SU-DHL-6 (cell line): ENCODE measurements around the gene ZDHHC24.

Experiments
- H2AFZ ChIP-seq: fragments of 200-600 bp; sonication (generic); 2 replicates; pipeline ENCODE4 v1.6.1; 2014; ENCODE audit warnings: low read depth, mild to moderate bottlenecking, moderate library complexity, mixed read lengths, antibody characterized with exemption, low read length; ENCODE audit not compliant: severe bottlenecking
- H3F3A ChIP-seq: fragments of 200-600 bp; shearing (Covaris generic); 2 replicates; pipeline ENCODE4 v1.6.0; 2016; ENCODE audit warnings: antibody characterized with exemption, mild to moderate bottlenecking; ENCODE audit not compliant: insufficient read depth
- H3K27ac ChIP-seq: fragments of 200-600 bp; sonication (generic); 2 replicates; pipeline ENCODE4 v1.5.1; 2016; ENCODE audit warnings: low read depth, mild to moderate bottlenecking, low read length, moderate library complexity, mixed read lengths
- H3K27me3 ChIP-seq: fragments of 200-600 bp; sonication (generic), shearing (Covaris generic); 2 replicates; pipeline ENCODE4 v1.6.0; 2014; ENCODE audit warnings: mild to moderate bottlenecking, low read length
- H3K36me3 ChIP-seq: fragments of 200-600 bp; sonication (generic); 2 replicates; pipeline ENCODE4 v1.6.1; 2014; ENCODE audit warnings: mild to moderate bottlenecking, low read length, mixed read lengths
- H3K4me2 ChIP-seq: fragments of 300-600, 200-600 bp; shearing (Covaris generic), sonication (generic); 2 replicates; pipeline ENCODE4 v1.6.0; 2014; ENCODE audit warnings: low read length, low read depth, mild to moderate bottlenecking; ENCODE audit not compliant: poor library complexity, severe bottlenecking
- H3K4me3 ChIP-seq: fragments of 200-600 bp; sonication (generic); 2 replicates; pipeline ENCODE4 v1.5.1; 2014; ENCODE audit warnings: antibody characterized with exemption, low read length, mild to moderate bottlenecking, mixed read lengths; ENCODE audit not compliant: insufficient read depth, poor library complexity, severe bottlenecking
- H3K79me2 ChIP-seq: fragments of 200-600 bp; sonication (generic); 2 replicates; pipeline ENCODE4 v1.6.1; 2014; ENCODE audit warnings: mild to moderate bottlenecking, low read length, moderate library complexity; ENCODE audit not compliant: insufficient read depth
- H3K9ac ChIP-seq: fragments of 200-600 bp; sonication (generic); 2 replicates; pipeline ENCODE4 v1.7.0; 2014; ENCODE audit warnings: mild to moderate bottlenecking, low read length
- H3K9me2 ChIP-seq: fragments of 200-600 bp; sonication (generic); replicated peaks from 2 replicates; pipeline ENCODE4 v1.6.1; 2014; ENCODE audit warnings: low read length; ENCODE audit not compliant: insufficient read depth
- H3K9me3 ChIP-seq: fragments of 200-600 bp; sonication (generic); 2 replicates; pipeline ENCODE4 v1.6.1; 2014; ENCODE audit warnings: low read length, mixed read lengths; ENCODE audit not compliant: insufficient read depth
- H4K20me1 ChIP-seq: fragments of 200-600 bp; sonication (generic); 2 replicates; pipeline ENCODE4 v1.6.1; 2014; ENCODE audit warnings: low read depth, mild to moderate bottlenecking, antibody characterized with exemption, low read length, moderate library complexity, mixed read lengths
- EZH2phosphoT487 ChIP-seq: fragments of 200-600 bp; sonication (generic), shearing (Covaris generic); conservative IDR thresholded peaks from 2 replicates; pipeline ENCODE4 v1.6.1; 2018; ENCODE audit warnings: mild to moderate bottlenecking, antibody characterized with exemption, low read length, moderate library complexity, mixed read lengths
- TF ChIP-seq, protein P1 (sequence below): fragments of 200-600 bp; sonication (generic); IDR thresholded peaks from one replicate; pipeline ENCODE4 v1.5.1; 2017; ENCODE audit warnings: antibody characterized with exemption, mild to moderate bottlenecking, low read length, moderate library complexity; ENCODE audit not compliant: insufficient read depth, poor library complexity, severe bottlenecking

Gene ZDHHC24

DNA sequence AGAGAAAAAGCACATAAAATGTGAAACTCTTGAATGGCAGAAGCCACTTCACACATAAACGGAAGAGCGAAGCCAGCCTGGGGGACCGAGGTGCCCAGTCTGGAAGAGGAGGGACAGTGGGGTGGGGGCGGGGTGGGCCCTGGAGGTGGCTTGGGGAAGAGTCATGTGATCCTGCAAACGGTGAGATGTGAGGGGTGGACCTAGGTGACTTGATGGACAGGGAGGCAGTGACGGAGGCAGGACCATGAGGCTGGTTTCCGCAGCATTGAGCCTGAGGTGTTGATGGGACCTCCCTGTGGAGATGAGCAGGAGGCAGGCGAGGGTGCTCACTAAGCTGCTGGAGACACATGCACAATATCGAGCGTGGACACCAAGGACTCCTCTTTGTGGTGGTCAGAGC lies 16.8 kb downstream of the ZDHHC24 start:
- no peak overlapping the region for H3K4me2 ChIP-seq
- H3F3A ChIP-seq: no peaks in the 10 kb centered on the region
- no peak overlapping the region for H3K4me3 ChIP-seq
- H3K9ac ChIP-seq: no peak overlapping the region
- no peaks in the 10 kb centered on the region for H4K20me1 ChIP-seq
- H3K27me3 ChIP-seq: no peaks in the 10 kb centered on the region
- no peak for TF ChIP-seq EZH2phosphoT487
- TF ChIP-seq, protein P1, sequence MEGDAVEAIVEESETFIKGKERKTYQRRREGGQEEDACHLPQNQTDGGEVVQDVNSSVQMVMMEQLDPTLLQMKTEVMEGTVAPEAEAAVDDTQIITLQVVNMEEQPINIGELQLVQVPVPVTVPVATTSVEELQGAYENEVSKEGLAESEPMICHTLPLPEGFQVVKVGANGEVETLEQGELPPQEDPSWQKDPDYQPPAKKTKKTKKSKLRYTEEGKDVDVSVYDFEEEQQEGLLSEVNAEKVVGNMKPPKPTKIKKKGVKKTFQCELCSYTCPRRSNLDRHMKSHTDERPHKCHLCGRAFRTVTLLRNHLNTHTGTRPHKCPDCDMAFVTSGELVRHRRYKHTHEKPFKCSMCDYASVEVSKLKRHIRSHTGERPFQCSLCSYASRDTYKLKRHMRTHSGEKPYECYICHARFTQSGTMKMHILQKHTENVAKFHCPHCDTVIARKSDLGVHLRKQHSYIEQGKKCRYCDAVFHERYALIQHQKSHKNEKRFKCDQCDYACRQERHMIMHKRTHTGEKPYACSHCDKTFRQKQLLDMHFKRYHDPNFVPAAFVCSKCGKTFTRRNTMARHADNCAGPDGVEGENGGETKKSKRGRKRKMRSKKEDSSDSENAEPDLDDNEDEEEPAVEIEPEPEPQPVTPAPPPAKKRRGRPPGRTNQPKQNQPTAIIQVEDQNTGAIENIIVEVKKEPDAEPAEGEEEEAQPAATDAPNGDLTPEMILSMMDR: no peak
- H2AFZ ChIP-seq: no peak overlapping the region
- H3K36me3 ChIP-seq: no peaks in the 10 kb centered on the region
- no peaks in the 10 kb centered on the region for H3K79me2 ChIP-seq
- H3K9me2 ChIP-seq: no peaks in the 10 kb centered on the region
- H3K27ac ChIP-seq: no peak overlapping the region
- H3K9me3 ChIP-seq: no peaks in the 10 kb centered on the region

DNA sequence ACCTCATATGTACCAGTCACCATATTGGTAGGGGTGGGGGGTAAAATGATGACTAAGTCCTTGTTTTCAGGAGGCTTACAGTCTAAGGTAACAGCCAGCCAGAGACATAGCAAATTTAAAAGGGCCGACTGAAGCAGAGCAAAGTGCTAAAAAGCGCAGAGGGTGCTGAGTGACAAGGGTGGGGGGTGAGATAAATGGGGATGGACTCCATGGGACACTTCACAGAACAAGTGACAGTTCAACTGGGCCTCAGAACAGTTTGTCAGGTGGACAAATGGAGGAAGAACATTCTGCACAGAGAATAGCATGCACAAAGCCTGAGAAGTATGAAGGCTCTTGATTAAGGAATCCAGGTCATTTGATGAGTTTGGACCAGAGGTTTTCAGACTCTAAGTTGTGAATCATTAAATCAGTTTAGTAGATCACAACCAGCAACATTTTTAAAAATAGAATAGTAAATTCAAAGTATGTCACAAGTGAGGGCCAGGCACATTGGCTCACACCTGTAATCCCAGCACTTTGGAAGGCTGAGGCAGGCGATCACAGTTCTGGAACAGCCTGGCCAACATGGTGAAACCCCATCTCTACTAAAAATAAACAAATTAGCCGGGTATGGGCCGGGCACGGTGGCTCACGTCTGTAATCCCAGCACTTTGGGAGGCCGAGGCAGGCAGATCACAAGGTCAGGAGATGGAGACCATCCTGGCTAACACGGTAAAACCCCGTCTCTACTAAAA lies 21.4 kb downstream of the ZDHHC24 start:
- Histone ChIP-seq H3K9ac (no peak overlapping the region), H2AFZ (no peak overlapping the region), H4K20me1 (no peaks in the 10 kb centered on the region), H3F3A (no peaks in the 10 kb centered on the region), H3K27ac (no peak overlapping the region), H3K27me3 (no peaks in the 10 kb centered on the region), H3K79me2 (no peaks in the 10 kb centered on the region), H3K9me3 (no peaks in the 10 kb centered on the region), H3K36me3 (no peaks in the 10 kb centered on the region), H3K9me2 (no peaks in the 10 kb centered on the region), H3K4me3 (no peak overlapping the region), H3K4me2 (no peak overlapping the region)
- TF ChIP-seq EZH2phosphoT487: no peak
- TF ChIP-seq, protein P1: no peak

DNA sequence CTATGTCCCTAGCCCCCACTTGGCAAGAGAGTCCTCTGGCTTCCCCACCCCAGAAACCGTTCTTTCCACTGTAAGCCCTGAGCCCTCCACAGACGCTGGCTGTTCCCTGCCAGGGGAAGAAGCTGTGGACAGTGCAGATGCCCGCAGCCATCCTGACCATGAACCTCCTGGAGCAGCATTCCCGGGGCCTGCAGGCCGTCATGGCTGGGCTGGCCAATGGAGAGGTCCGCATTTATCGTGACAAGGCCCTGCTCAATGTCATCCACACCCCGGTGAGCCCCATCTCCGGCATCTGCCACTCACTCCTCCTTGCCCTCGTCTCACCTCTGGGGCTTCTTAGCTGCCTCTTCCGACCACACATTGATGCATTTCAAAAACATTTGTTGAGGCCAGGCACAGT lies 22.2 kb downstream of the ZDHHC24 start:
- Histone ChIP-seq H3K4me2 (no peak overlapping the region), H3K27ac (no peak overlapping the region), H3F3A (no peaks in the 10 kb centered on the region), H3K4me3 (no peak overlapping the region), H3K27me3 (no peaks in the 10 kb centered on the region), H2AFZ (no peak overlapping the region), H3K79me2 (no peaks in the 10 kb centered on the region), H3K36me3 (no peaks in the 10 kb centered on the region), H3K9me3 (no peaks in the 10 kb centered on the region), H4K20me1 (no peaks in the 10 kb centered on the region), H3K9ac (no peak overlapping the region), H3K9me2 (no peaks in the 10 kb centered on the region)
- no peak for TF ChIP-seq EZH2phosphoT487
- TF ChIP-seq, protein P1: no peak
